ENCODE data around the gene IL1RAPL1.

Gene IL1RAPL1

DNA sequence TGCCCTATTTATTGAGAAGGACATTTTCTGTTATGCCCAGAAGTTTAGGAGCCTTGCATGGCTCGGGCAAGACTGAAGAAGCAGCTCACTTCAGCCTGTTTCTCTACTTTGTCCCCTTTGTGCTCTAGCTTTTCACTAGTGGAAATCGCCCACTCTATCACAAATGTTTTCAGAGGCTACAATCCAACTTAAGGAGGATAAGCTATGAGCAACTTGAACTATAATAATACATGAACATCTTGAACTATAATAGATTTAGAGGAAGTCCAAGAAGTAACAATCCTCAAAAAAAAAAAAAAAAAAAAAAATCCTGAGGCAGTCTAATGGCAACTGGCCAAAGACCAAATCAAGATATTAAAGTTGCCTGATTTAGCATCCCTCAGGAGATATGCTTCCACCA lies 452.3 kb downstream of the IL1RAPL1 start:
- ATAC-seq = no peak
- no peak for TF ChIP-seq RARB (CRISPR knock-in tag; IDR thresholded peaks at IDR 0.05)
- TF ChIP-seq ZC3H10 (CRISPR knock-in tag; IDR thresholded peaks at IDR 0.05) = no peak
- TF ChIP-seq, protein P1, sequence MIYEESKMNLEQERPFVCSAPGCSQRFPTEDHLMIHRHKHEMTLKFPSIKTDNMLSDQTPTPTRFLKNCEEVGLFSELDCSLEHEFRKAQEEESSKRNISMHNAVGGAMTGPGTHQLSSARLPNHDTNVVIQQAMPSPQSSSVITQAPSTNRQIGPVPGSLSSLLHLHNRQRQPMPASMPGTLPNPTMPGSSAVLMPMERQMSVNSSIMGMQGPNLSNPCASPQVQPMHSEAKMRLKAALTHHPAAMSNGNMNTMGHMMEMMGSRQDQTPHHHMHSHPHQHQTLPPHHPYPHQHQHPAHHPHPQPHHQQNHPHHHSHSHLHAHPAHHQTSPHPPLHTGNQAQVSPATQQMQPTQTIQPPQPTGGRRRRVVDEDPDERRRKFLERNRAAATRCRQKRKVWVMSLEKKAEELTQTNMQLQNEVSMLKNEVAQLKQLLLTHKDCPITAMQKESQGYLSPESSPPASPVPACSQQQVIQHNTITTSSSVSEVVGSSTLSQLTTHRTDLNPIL (CRISPR knock-in tag; IDR thresholded peaks at IDR 0.05; ENCODE audit: low read depth) = no peak
- no peak for TF ChIP-seq TOX (CRISPR knock-in tag; IDR thresholded peaks at IDR 0.05; ENCODE audit: borderline replicate concordance)
- TF ChIP-seq, protein P2, sequence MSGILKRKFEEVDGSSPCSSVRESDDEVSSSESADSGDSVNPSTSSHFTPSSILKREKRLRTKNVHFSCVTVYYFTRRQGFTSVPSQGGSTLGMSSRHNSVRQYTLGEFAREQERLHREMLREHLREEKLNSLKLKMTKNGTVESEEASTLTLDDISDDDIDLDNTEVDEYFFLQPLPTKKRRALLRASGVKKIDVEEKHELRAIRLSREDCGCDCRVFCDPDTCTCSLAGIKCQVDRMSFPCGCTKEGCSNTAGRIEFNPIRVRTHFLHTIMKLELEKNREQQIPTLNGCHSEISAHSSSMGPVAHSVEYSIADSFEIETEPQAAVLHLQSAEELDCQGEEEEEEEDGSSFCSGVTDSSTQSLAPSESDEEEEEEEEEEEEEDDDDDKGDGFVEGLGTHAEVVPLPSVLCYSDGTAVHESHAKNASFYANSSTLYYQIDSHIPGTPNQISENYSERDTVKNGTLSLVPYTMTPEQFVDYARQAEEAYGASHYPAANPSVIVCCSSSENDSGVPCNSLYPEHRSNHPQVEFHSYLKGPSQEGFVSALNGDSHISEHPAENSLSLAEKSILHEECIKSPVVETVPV (CRISPR knock-in tag; IDR thresholded peaks at IDR 0.05) = no peak
- no peak for TF ChIP-seq GLIS3 (CRISPR knock-in tag; IDR thresholded peaks at IDR 0.05)
- TF ChIP-seq ARNTL (CRISPR knock-in tag; IDR thresholded peaks at IDR 0.05; ENCODE audit: borderline replicate concordance, low read depth) = no peak
- TF ChIP-seq ZFP3 (CRISPR knock-in tag; IDR thresholded peaks at IDR 0.05) = no peak
- TF ChIP-seq OSR1 (CRISPR knock-in tag; IDR thresholded peaks at IDR 0.05) = no peak
- no peak for TF ChIP-seq ZNF565 (CRISPR knock-in tag; conservative IDR thresholded peaks at IDR 0.05; ENCODE audit: low read depth)
- TF ChIP-seq ESRRG (CRISPR knock-in tag; IDR thresholded peaks at IDR 0.05) = no peak

DNA sequence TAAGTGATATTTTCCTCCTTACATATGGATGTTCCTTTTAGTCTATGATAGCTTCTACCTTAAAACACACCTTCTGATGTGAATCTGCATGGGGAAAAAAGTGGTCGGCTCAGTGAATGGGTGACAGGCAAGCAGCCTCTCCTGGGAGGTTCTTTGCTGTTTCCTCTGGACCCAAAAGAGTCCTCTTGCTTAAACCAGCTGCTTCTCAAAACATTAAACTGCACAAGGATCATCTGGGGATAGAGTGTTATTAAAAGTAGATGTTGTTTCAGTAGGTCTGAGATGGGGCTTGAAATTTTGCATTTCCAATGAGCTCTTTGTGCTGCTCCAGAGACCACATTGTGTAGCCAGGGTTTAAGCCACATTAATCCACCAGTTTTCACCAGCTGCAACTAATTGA lies 452.9 kb downstream of the IL1RAPL1 start:
- ATAC-seq = no peak
- no peak for TF ChIP-seq ARNTL (CRISPR knock-in tag; IDR thresholded peaks at IDR 0.05; ENCODE audit: borderline replicate concordance, low read depth)
- no peak for TF ChIP-seq TOX (CRISPR knock-in tag; IDR thresholded peaks at IDR 0.05; ENCODE audit: borderline replicate concordance)
- no peak for TF ChIP-seq CSDC2 (CRISPR knock-in tag; IDR thresholded peaks at IDR 0.05)
- no peak for TF ChIP-seq GLIS3 (CRISPR knock-in tag; IDR thresholded peaks at IDR 0.05)
- TF ChIP-seq PPARA (CRISPR knock-in tag; IDR thresholded peaks at IDR 0.05; ENCODE audit: borderline replicate concordance) = no peak
- TF ChIP-seq ZNF70 (CRISPR knock-in tag; IDR thresholded peaks at IDR 0.05) = no peak
- no peak for TF ChIP-seq ZNF8 (CRISPR knock-in tag; IDR thresholded peaks at IDR 0.05)
- TF ChIP-seq ZNF565 (CRISPR knock-in tag; conservative IDR thresholded peaks at IDR 0.05; ENCODE audit: low read depth) = no peak
- TF ChIP-seq ZFP30 (CRISPR knock-in tag; IDR thresholded peaks at IDR 0.05) = no peak
- TF ChIP-seq OSR1 (CRISPR knock-in tag; IDR thresholded peaks at IDR 0.05) = no peak
- no peak for TF ChIP-seq ZFP3 (CRISPR knock-in tag; IDR thresholded peaks at IDR 0.05)
- no peak for TF ChIP-seq TCF4 (CRISPR knock-in tag; IDR thresholded peaks at IDR 0.05; ENCODE audit: borderline replicate concordance)
- TF ChIP-seq BACH2 (CRISPR knock-in tag; IDR thresholded peaks at IDR 0.05; ENCODE audit: borderline replicate concordance) = no peak
- TF ChIP-seq, protein P3, sequence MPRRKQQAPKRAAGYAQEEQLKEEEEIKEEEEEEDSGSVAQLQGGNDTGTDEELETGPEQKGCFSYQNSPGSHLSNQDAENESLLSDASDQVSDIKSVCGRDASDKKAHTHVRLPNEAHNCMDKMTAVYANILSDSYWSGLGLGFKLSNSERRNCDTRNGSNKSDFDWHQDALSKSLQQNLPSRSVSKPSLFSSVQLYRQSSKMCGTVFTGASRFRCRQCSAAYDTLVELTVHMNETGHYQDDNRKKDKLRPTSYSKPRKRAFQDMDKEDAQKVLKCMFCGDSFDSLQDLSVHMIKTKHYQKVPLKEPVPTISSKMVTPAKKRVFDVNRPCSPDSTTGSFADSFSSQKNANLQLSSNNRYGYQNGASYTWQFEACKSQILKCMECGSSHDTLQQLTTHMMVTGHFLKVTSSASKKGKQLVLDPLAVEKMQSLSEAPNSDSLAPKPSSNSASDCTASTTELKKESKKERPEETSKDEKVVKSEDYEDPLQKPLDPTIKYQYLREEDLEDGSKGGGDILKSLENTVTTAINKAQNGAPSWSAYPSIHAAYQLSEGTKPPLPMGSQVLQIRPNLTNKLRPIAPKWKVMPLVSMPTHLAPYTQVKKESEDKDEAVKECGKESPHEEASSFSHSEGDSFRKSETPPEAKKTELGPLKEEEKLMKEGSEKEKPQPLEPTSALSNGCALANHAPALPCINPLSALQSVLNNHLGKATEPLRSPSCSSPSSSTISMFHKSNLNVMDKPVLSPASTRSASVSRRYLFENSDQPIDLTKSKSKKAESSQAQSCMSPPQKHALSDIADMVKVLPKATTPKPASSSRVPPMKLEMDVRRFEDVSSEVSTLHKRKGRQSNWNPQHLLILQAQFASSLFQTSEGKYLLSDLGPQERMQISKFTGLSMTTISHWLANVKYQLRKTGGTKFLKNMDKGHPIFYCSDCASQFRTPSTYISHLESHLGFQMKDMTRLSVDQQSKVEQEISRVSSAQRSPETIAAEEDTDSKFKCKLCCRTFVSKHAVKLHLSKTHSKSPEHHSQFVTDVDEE (CRISPR knock-in tag; IDR thresholded peaks at IDR 0.05) = no peak
- TF ChIP-seq, protein P4, sequence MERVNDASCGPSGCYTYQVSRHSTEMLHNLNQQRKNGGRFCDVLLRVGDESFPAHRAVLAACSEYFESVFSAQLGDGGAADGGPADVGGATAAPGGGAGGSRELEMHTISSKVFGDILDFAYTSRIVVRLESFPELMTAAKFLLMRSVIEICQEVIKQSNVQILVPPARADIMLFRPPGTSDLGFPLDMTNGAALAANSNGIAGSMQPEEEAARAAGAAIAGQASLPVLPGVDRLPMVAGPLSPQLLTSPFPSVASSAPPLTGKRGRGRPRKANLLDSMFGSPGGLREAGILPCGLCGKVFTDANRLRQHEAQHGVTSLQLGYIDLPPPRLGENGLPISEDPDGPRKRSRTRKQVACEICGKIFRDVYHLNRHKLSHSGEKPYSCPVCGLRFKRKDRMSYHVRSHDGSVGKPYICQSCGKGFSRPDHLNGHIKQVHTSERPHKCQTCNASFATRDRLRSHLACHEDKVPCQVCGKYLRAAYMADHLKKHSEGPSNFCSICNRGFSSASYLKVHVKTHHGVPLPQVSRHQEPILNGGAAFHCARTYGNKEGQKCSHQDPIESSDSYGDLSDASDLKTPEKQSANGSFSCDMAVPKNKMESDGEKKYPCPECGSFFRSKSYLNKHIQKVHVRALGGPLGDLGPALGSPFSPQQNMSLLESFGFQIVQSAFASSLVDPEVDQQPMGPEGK (CRISPR knock-in tag; IDR thresholded peaks at IDR 0.05; ENCODE audit: borderline replicate concordance) = no peak
- TF ChIP-seq ZC3H10 (CRISPR knock-in tag; IDR thresholded peaks at IDR 0.05) = no peak
- TF ChIP-seq ESRRG (CRISPR knock-in tag; IDR thresholded peaks at IDR 0.05) = no peak
- TF ChIP-seq, protein P1 (CRISPR knock-in tag; IDR thresholded peaks at IDR 0.05; ENCODE audit: low read depth) = no peak
- TF ChIP-seq ISL1 (CRISPR knock-in tag; IDR thresholded peaks at IDR 0.05) = no peak
- no peak for TF ChIP-seq SNAI2 (CRISPR knock-in tag; IDR thresholded peaks at IDR 0.05)

DNA sequence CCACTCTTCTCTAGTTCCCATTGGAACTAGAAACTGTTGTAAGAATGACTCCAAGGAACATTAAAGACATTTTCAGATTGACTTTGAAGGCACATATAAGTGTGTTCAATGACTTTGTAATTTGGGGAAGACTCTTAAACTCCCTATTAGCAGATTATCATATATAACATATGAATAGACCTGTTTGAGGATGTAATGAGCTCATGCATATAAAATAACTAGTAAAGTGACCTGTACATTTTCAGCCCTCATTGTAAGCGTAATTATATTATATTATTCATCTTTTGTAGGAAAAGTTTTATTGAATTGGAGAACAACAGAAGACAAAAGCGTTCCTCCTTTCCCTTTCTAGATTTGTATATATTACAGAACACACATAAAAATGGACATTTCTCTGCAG lies 455.1 kb downstream of the IL1RAPL1 start:
- no peak for ATAC-seq
- no peak for TF ChIP-seq PPARA (CRISPR knock-in tag; IDR thresholded peaks at IDR 0.05; ENCODE audit: borderline replicate concordance)
- no peak for TF ChIP-seq BACH2 (CRISPR knock-in tag; IDR thresholded peaks at IDR 0.05; ENCODE audit: borderline replicate concordance)
- no peak for TF ChIP-seq TOX (CRISPR knock-in tag; IDR thresholded peaks at IDR 0.05; ENCODE audit: borderline replicate concordance)
- TF ChIP-seq ARNTL (CRISPR knock-in tag; IDR thresholded peaks at IDR 0.05; ENCODE audit: borderline replicate concordance, low read depth) = no peak
- TF ChIP-seq, protein P3 (CRISPR knock-in tag; IDR thresholded peaks at IDR 0.05) = no peak
- TF ChIP-seq CSDC2 (CRISPR knock-in tag; IDR thresholded peaks at IDR 0.05) = no peak
- no peak for TF ChIP-seq ZNF70 (CRISPR knock-in tag; IDR thresholded peaks at IDR 0.05)
- TF ChIP-seq TCF4 (CRISPR knock-in tag; IDR thresholded peaks at IDR 0.05; ENCODE audit: borderline replicate concordance) = no peak
- TF ChIP-seq, protein P2 (CRISPR knock-in tag; IDR thresholded peaks at IDR 0.05) = no peak
- no peak for TF ChIP-seq SNAI2 (CRISPR knock-in tag; IDR thresholded peaks at IDR 0.05)
- TF ChIP-seq ISL1 (CRISPR knock-in tag; IDR thresholded peaks at IDR 0.05) = no peak
- no peak for TF ChIP-seq RARB (CRISPR knock-in tag; IDR thresholded peaks at IDR 0.05)
- no peak for TF ChIP-seq ZFP3 (CRISPR knock-in tag; IDR thresholded peaks at IDR 0.05)
- no peak for TF ChIP-seq ZC3H10 (CRISPR knock-in tag; IDR thresholded peaks at IDR 0.05)
- no peak for TF ChIP-seq GLIS3 (CRISPR knock-in tag; IDR thresholded peaks at IDR 0.05)
- no peak for TF ChIP-seq ZNF565 (CRISPR knock-in tag; conservative IDR thresholded peaks at IDR 0.05; ENCODE audit: low read depth)

All from SK-N-SH treated with all-trans-retinoic acid at 6 μM for 48 hours (cell line).